A549 (cell line): Measurements from ENCODE around the gene SYCE3.

ENCODE experiments used
- CTCF ChIP-seq: fragments of >200 bp; sonication (Bioruptor Twin); formaldehyde crosslinking; IDR thresholded peaks from 3 replicates; pipeline ENCODE4 v1.5.1; 2016
- ELK1 ChIP-seq: fragments of 150-350 bp; IDR thresholded peaks from 2 replicates; pipeline ENCODE4 v1.6.1; 2014; ENCODE audit warnings: low read depth, mild to moderate bottlenecking, low read length
- EP300 ChIP-seq, 2 experiments: fragments of >200 bp; sonication (Bioruptor Twin); formaldehyde crosslinking; IDR thresholded peaks; 2 replicates in 1 of 2; 3 replicates in 1 of 2; pipeline ENCODE4 v1.6.1; 2016 to 2017
- ESRRA ChIP-seq: fragments of 150-350 bp; IDR thresholded peaks from 2 replicates; pipeline ENCODE4 v1.6.1; 2014; ENCODE audit warnings: mild to moderate bottlenecking, low read length, borderline replicate concordance
- FOSL2 ChIP-seq, 2 experiments: fragments of 450-650 bp in 1 of 2; fragments of >200 bp in 1 of 2; sonication (Bioruptor Twin) in 1 of 2; formaldehyde crosslinking; IDR thresholded peaks; 2 replicates each; pipeline versions ENCODE4 v1.5.0 to v1.6.1; 2016 to 2020; ENCODE audit warnings: mild to moderate bottlenecking in 1 of 2, moderate library complexity in 1 of 2
- KDM1A ChIP-seq: fragments of 200-600 bp; sonication (generic); IDR thresholded peaks from 2 replicates; pipeline ENCODE4 v1.6.1; 2016; ENCODE audit warnings: low read depth, mild to moderate bottlenecking
- MAFK ChIP-seq: fragments of 450-650 bp; IDR thresholded peaks from 2 replicates; pipeline ENCODE4 v1.6.1; 2014; ENCODE audit not compliant: partially characterized antibody
- POLR2A ChIP-seq: IDR thresholded peaks from 2 replicates; pipeline ENCODE4 v1.6.1; 2012; ENCODE audit warnings: mild to moderate bottlenecking, low read length
- RAD21 ChIP-seq, 2 experiments: fragments of >200 bp in 1 of 2; sonication (Bioruptor Twin) in 1 of 2; formaldehyde crosslinking in 1 of 2; IDR thresholded peaks in 1 of 2; conservative IDR thresholded peaks in 1 of 2; 2 replicates in 1 of 2; 3 replicates in 1 of 2; pipeline ENCODE4 v1.6.1; 2012 to 2018; ENCODE audit warnings: inconsistent platforms in 1 of 2
- REST ChIP-seq: fragments of 200-600 bp; sonication (generic); IDR thresholded peaks from 2 replicates; pipeline ENCODE4 v1.6.1; 2016; ENCODE audit warnings: antibody characterized with exemption, mild to moderate bottlenecking, moderate library complexity

GRCh38 chr22:50520826-50521453 lies 41.8 kb downstream of the SYCE3 start:
- TF ChIP-seq POLR2A (no peak), ESRRA (no peak), EP300 (IDR thresholded peaks at IDR 0.05) (no peak), CTCF (no peak), FOSL2 (IDR thresholded peaks at IDR 0.05) (no peak), FOSL2 (CRISPR knock-in tag; IDR thresholded peaks at IDR 0.05) (no peak), KDM1A (no peak), MAFK (no peak), ELK1 (no peak), RAD21 (conservative IDR thresholded peaks at IDR 0.05 in 1 of 2, IDR thresholded peaks at IDR 0.05 in 1 of 2) (no peak), REST (no peak)
